GM12878 (cell line): ENCODE measurements around the gene REM2. TPM values are rescaled to one million over a fixed set of nuclear protein-coding genes. Genes with fewer than 3 reads are reported as not detected.

Source experiments
- CREM ChIP-seq: IDR thresholded peaks from 2 replicates; pipeline ENCODE4 v1.6.1; 2014; ENCODE audit warnings: antibody characterized with exemption, low read depth
- GATAD2B ChIP-seq: fragments of 450-650 bp; conservative IDR thresholded peaks from 2 replicates; pipeline ENCODE4 v1.6.1; 2017; ENCODE audit warnings: low read depth, mild to moderate bottlenecking, moderate library complexity
- HDGF ChIP-seq: fragments of 450-650 bp; IDR thresholded peaks from 2 replicates; pipeline ENCODE4 v1.6.1; 2016; ENCODE audit warnings: antibody characterized with exemption
- KDM1A ChIP-seq: fragments of 200-600 bp; sonication (generic); IDR thresholded peaks from 2 replicates; pipeline ENCODE4 v1.6.1; 2016; ENCODE audit warnings: borderline replicate concordance
- NFYA ChIP-seq: IDR thresholded peaks from 2 replicates; pipeline ENCODE4 v1.6.1; 2011; ENCODE audit warnings: low read depth, mild to moderate bottlenecking, low read length, improper control_type of control experiment, borderline replicate concordance
- POLR2A ChIP-seq: IDR thresholded peaks from 2 replicates; pipeline ENCODE4 v1.6.1; 2011; ENCODE audit warnings: low read depth, mild to moderate bottlenecking, low read length
- POLR2AphosphoS5 ChIP-seq: IDR thresholded peaks from 2 replicates; pipeline ENCODE4 v1.6.1; 2011; ENCODE audit warnings: mild to moderate bottlenecking, low read length, inconsistent platforms
- RAD21 ChIP-seq: IDR thresholded peaks from 2 replicates; pipeline ENCODE4 v1.6.1; 2011; ENCODE audit warnings: mild to moderate bottlenecking, low read depth, low read length, moderate library complexity; ENCODE audit not compliant: insufficient read depth
- TAF1 ChIP-seq: IDR thresholded peaks from 2 replicates; pipeline ENCODE4 v1.6.1; 2011; ENCODE audit warnings: mild to moderate bottlenecking, low read depth, low read length, borderline replicate concordance
- polyA plus RNA-seq, 11 experiments: library from polyadenylated mRNA; depleted of rRNA in 4 of 11; unstranded in 6 of 11; stranded (reverse) in 5 of 11; fragments of >200 nt; fragmentation: Nextera tagmentation in 4 of 11; fragmentation: Illumina TruSeq in 1 of 11; extraction: Ambion mirVana in 4 of 11; extraction: Trizol in 1 of 11; gene quantifications; 1 replicate in 1 of 11; 2 replicates in 10 of 11; pipeline versions ENCODE4 v1.2.1 to v1.2.3, GENCODE V29; 2011 to 2016; ENCODE audit warnings: inconsistent platforms in 2 of 11, missing spikeins in 2 of 11, low read depth in 1 of 11
- total RNA-seq, 4 experiments: library from RNA; depleted of rRNA in 3 of 4; stranded (reverse); fragments of >200 nt in 3 of 4; fragmentation: Illumina TruSeq in 1 of 4; extraction: Trizol in 1 of 4; gene quantifications; 2 replicates each; pipeline versions ENCODE4 v1.2.1 to v1.2.3, GENCODE V29; 2013 to 2021
- TF ChIP-seq, protein P1 (sequence below): IDR thresholded peaks from 2 replicates; pipeline ENCODE4 v1.6.1; 2011; ENCODE audit warnings: borderline replicate concordance, low read depth, mild to moderate bottlenecking, moderate library complexity, mixed read lengths, low read length; ENCODE audit not compliant: insufficient read depth; ENCODE audit errors: extremely low read length
- TF ChIP-seq, protein P2 (sequence below): fragments of 450-650 bp; IDR thresholded peaks from 2 replicates; pipeline ENCODE4 v1.6.1; 2018; ENCODE audit warnings: mild to moderate bottlenecking, low read depth, moderate library complexity; ENCODE audit not compliant: partially characterized antibody
- TF ChIP-seq, protein P3 (sequence below): fragments of 450-650 bp; IDR thresholded peaks from 2 replicates; pipeline ENCODE4 v1.6.1; 2017; ENCODE audit warnings: mild to moderate bottlenecking, moderate library complexity
- TF ChIP-seq, protein P4 (sequence below): IDR thresholded peaks from 2 replicates; pipeline ENCODE4 v1.6.1; 2012; ENCODE audit warnings: low read depth, low read length, improper control_type of control experiment
- TF ChIP-seq, protein P5 (sequence below): fragments of 150-350 bp; IDR thresholded peaks from 2 replicates; pipeline ENCODE4 v1.6.1; 2016; ENCODE audit warnings: low read depth, low read length

The REM2 gene
- total and polyA plus RNA-seq, 10 of the 15 experiments (the other 5 are each of a cell fraction or from before 2014, with no cell fraction given) = 0.27 to 1.5 (median 0.83) TPM

DNA sequence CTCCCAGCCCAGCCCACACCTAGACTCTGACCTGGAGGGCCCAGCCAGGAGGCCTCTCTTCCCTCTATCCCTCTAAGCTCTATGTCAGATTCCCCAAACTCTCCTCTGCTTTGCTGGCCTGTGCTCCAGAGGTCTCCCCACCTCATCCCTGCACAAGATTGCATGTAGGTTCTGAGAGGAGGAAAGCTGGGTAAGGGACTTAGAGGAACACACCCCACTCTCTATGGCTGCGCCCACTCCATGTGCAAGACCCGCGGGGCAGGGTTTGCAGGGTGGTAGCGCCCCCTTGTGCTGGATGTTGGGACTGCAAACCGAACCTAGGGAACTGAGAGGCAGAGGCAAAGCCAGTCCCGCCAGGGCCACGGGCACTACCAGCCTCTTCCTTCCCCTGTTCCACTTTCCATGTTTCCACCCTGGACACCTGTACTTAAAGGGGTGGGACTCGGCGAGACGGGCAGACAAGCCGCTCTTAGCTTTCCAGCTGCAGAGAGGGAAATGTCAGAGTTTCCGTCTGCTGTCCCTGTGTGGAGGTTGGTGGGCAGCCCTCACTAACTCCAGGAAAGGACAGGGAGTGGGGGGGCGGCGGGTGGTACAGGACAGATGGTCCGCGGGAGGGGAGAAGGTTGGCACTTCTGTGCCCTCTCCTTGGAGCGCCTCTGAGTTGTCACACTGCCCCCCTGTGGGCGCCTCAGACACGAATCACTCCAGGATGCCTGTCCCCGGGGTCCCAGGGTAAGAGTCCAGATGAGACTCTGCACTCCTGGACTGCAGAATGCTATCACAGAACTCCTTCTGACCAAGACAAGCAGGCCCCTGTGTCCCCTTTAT, 29.9 kb upstream of the REM2 start (continued):
- TF ChIP-seq, protein P1, sequence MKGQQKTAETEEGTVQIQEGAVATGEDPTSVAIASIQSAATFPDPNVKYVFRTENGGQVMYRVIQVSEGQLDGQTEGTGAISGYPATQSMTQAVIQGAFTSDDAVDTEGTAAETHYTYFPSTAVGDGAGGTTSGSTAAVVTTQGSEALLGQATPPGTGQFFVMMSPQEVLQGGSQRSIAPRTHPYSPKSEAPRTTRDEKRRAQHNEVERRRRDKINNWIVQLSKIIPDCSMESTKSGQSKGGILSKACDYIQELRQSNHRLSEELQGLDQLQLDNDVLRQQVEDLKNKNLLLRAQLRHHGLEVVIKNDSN = no peak
- no peak for TF ChIP-seq NFYA
- no peak for TF ChIP-seq TAF1
- peak; percentile 62; the same call in 1 of the 2 replicates for TF ChIP-seq HDGF
- TF ChIP-seq, protein P2, sequence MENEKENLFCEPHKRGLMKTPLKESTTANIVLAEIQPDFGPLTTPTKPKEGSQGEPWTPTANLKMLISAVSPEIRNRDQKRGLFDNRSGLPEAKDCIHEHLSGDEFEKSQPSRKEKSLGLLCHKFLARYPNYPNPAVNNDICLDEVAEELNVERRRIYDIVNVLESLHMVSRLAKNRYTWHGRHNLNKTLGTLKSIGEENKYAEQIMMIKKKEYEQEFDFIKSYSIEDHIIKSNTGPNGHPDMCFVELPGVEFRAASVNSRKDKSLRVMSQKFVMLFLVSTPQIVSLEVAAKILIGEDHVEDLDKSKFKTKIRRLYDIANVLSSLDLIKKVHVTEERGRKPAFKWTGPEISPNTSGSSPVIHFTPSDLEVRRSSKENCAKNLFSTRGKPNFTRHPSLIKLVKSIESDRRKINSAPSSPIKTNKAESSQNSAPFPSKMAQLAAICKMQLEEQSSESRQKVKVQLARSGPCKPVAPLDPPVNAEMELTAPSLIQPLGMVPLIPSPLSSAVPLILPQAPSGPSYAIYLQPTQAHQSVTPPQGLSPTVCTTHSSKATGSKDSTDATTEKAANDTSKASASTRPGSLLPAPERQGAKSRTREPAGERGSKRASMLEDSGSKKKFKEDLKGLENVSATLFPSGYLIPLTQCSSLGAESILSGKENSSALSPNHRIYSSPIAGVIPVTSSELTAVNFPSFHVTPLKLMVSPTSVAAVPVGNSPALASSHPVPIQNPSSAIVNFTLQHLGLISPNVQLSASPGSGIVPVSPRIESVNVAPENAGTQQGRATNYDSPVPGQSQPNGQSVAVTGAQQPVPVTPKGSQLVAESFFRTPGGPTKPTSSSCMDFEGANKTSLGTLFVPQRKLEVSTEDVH = no peak
- TF ChIP-seq RAD21 = peak; percentile 98
- no peak for TF ChIP-seq KDM1A
- no peak for TF ChIP-seq POLR2AphosphoS5
- TF ChIP-seq, protein P3, sequence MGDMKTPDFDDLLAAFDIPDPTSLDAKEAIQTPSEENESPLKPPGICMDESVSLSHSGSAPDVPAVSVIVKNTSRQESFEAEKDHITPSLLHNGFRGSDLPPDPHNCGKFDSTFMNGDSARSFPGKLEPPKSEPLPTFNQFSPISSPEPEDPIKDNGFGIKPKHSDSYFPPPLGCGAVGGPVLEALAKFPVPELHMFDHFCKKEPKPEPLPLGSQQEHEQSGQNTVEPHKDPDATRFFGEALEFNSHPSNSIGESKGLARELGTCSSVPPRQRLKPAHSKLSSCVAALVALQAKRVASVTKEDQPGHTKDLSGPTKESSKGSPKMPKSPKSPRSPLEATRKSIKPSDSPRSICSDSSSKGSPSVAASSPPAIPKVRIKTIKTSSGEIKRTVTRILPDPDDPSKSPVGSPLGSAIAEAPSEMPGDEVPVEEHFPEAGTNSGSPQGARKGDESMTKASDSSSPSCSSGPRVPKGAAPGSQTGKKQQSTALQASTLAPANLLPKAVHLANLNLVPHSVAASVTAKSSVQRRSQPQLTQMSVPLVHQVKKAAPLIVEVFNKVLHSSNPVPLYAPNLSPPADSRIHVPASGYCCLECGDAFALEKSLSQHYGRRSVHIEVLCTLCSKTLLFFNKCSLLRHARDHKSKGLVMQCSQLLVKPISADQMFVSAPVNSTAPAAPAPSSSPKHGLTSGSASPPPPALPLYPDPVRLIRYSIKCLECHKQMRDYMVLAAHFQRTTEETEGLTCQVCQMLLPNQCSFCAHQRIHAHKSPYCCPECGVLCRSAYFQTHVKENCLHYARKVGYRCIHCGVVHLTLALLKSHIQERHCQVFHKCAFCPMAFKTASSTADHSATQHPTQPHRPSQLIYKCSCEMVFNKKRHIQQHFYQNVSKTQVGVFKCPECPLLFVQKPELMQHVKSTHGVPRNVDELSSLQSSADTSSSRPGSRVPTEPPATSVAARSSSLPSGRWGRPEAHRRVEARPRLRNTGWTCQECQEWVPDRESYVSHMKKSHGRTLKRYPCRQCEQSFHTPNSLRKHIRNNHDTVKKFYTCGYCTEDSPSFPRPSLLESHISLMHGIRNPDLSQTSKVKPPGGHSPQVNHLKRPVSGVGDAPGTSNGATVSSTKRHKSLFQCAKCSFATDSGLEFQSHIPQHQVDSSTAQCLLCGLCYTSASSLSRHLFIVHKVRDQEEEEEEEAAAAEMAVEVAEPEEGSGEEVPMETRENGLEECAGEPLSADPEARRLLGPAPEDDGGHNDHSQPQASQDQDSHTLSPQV = peak; percentile 20; the same call in 1 of the 2 replicates
- peak; percentile 64; the same call in 1 of the 2 replicates for TF ChIP-seq GATAD2B
- 0 out of 2 replicates have a peak, but pooled peaks have one; percentile 6 for TF ChIP-seq CREM
- TF ChIP-seq, protein P4, sequence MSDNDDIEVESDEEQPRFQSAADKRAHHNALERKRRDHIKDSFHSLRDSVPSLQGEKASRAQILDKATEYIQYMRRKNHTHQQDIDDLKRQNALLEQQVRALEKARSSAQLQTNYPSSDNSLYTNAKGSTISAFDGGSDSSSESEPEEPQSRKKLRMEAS = peak; percentile 74
- TF ChIP-seq, protein P5, sequence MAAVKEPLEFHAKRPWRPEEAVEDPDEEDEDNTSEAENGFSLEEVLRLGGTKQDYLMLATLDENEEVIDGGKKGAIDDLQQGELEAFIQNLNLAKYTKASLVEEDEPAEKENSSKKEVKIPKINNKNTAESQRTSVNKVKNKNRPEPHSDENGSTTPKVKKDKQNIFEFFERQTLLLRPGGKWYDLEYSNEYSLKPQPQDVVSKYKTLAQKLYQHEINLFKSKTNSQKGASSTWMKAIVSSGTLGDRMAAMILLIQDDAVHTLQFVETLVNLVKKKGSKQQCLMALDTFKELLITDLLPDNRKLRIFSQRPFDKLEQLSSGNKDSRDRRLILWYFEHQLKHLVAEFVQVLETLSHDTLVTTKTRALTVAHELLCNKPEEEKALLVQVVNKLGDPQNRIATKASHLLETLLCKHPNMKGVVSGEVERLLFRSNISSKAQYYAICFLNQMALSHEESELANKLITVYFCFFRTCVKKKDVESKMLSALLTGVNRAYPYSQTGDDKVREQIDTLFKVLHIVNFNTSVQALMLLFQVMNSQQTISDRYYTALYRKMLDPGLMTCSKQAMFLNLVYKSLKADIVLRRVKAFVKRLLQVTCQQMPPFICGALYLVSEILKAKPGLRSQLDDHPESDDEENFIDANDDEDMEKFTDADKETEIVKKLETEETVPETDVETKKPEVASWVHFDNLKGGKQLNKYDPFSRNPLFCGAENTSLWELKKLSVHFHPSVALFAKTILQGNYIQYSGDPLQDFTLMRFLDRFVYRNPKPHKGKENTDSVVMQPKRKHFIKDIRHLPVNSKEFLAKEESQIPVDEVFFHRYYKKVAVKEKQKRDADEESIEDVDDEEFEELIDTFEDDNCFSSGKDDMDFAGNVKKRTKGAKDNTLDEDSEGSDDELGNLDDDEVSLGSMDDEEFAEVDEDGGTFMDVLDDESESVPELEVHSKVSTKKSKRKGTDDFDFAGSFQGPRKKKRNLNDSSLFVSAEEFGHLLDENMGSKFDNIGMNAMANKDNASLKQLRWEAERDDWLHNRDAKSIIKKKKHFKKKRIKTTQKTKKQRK = no peak
- no peak for TF ChIP-seq POLR2A
